HepG2 (cell line): Measurements from ENCODE around the gene TMEM62. TPM values are rescaled to one million over a fixed set of nuclear protein-coding genes. Genes with fewer than 3 reads are reported as not detected.

Source experiments
- AHR ChIP-seq: IDR thresholded peaks from 2 replicates; pipeline ENCODE4 v1.6.1; 2018; ENCODE audit warnings: missing genetic modification reagents, missing compliant biosample characterization
- CBFB ChIP-seq: sonication (generic); formaldehyde crosslinking; IDR thresholded peaks from 2 replicates; pipeline ENCODE4 v1.4.0; 2020; ENCODE audit warnings: missing genetic modification reagents
- HNRNPL ChIP-seq: fragments of 200-400 bp; formaldehyde crosslinking; IDR thresholded peaks from 2 replicates; pipeline ENCODE4 v1.6.1; 2017; ENCODE audit warnings: mild to moderate bottlenecking, low read depth, low read length
- KMT2B ChIP-seq: IDR thresholded peaks from 2 replicates; pipeline ENCODE4 v1.6.1; 2016; ENCODE audit warnings: missing genetic modification reagents, missing compliant biosample characterization
- MZF1 ChIP-seq: sonication (generic); formaldehyde crosslinking; IDR thresholded peaks from 2 replicates; pipeline ENCODE4 v1.8.1; 2023; ENCODE audit warnings: mild to moderate bottlenecking, missing genetic modification reagents, borderline replicate concordance
- NR3C1 ChIP-seq: sonication (generic); formaldehyde crosslinking; IDR thresholded peaks from 2 replicates; pipeline ENCODE4 v1.4.0; 2020; ENCODE audit warnings: missing genetic modification reagents
- PTBP1 ChIP-seq: fragments of 200-400 bp; formaldehyde crosslinking; IDR thresholded peaks from 2 replicates; pipeline ENCODE4 v1.6.1; 2018; ENCODE audit warnings: low read length, low read depth; ENCODE audit not compliant: poor library complexity, severe bottlenecking
- REXO4 ChIP-seq: sonication (generic); formaldehyde crosslinking; IDR thresholded peaks from 2 replicates; pipeline ENCODE4 v1.8.0; 2022; ENCODE audit warnings: missing genetic modification reagents, mild to moderate bottlenecking, borderline replicate concordance
- RFXANK ChIP-seq: IDR thresholded peaks from 2 replicates; pipeline ENCODE4 v1.6.1; 2016
- SIX1 ChIP-seq: sonication (generic); formaldehyde crosslinking; IDR thresholded peaks from 2 replicates; pipeline ENCODE4 v1.4.0; 2020; ENCODE audit warnings: missing genetic modification reagents, borderline replicate concordance
- SRSF4 ChIP-seq: fragments of 200-400 bp; formaldehyde crosslinking; IDR thresholded peaks from one replicate; pipeline ENCODE4 v1.6.1; 2018; ENCODE audit warnings: mild to moderate bottlenecking, low read depth, low read length, moderate library complexity; ENCODE audit not compliant: poor library complexity, severe bottlenecking
- SRSF9 ChIP-seq: fragments of 200-400 bp; formaldehyde crosslinking; IDR thresholded peaks from 2 replicates; pipeline ENCODE4 v1.6.1; 2018; ENCODE audit warnings: borderline replicate concordance, mild to moderate bottlenecking, low read depth, low read length; ENCODE audit not compliant: insufficient read depth, poor library complexity, severe bottlenecking
- ZNF543 ChIP-seq: sonication (generic); formaldehyde crosslinking; IDR thresholded peaks from 2 replicates; pipeline ENCODE4 v1.4.0; 2020; ENCODE audit warnings: mild to moderate bottlenecking, missing genetic modification reagents
- ZNF605 ChIP-seq: sonication (generic); formaldehyde crosslinking; IDR thresholded peaks from 2 replicates; pipeline ENCODE4 v1.8.0; 2022; ENCODE audit warnings: mild to moderate bottlenecking, missing genetic modification reagents
- ZNF670 ChIP-seq: sonication (generic); formaldehyde crosslinking; IDR thresholded peaks from 2 replicates; pipeline ENCODE4 v1.8.0; 2022; ENCODE audit warnings: mild to moderate bottlenecking, missing genetic modification reagents, borderline replicate concordance
- polyA plus RNA-seq, 8 experiments: library from polyadenylated mRNA; depleted of rRNA in 3 of 8; stranded (reverse) in 7 of 8; unstranded in 1 of 8; fragments of >200 nt; fragmentation: Illumina TruSeq in 4 of 8; extraction: Trizol in 4 of 8; gene quantifications; 2 replicates each; pipeline versions ENCODE4 v1.2.1 to v1.2.3, GENCODE V29; 2011 to 2016; ENCODE audit warnings: low read depth in 4 of 8, missing spikeins in 1 of 8, mixed read lengths in 1 of 8; ENCODE audit not compliant: insufficient read depth in 1 of 8
- total RNA-seq, 5 experiments: library from RNA; depleted of rRNA; stranded (reverse); fragments of >200 nt; fragmentation: Illumina TruSeq; extraction: Trizol; gene quantifications; 2 replicates each; pipeline ENCODE4 v1.2.3, GENCODE V29; 2016; ENCODE audit warnings: low read depth in 1 of 5
- TF ChIP-seq, protein P1 (sequence below): sonication (generic); formaldehyde crosslinking; IDR thresholded peaks from 2 replicates; pipeline ENCODE4 v1.4.0; 2020; ENCODE audit warnings: missing genetic modification reagents
- TF ChIP-seq, protein P2 (sequence below): sonication (generic); formaldehyde crosslinking; IDR thresholded peaks from 2 replicates; pipeline ENCODE4 v1.5.0; 2020; ENCODE audit warnings: missing genetic modification reagents
- TF ChIP-seq, protein P3 (sequence below): sonication (generic); formaldehyde crosslinking; IDR thresholded peaks from 2 replicates; pipeline ENCODE4 v1.5.0; 2020; ENCODE audit warnings: missing genetic modification reagents
- TF ChIP-seq, protein P4 (sequence below): sonication (generic); formaldehyde crosslinking; IDR thresholded peaks from 2 replicates; pipeline ENCODE4 v1.5.1; 2020; ENCODE audit warnings: mild to moderate bottlenecking, missing genetic modification reagents
- TF ChIP-seq, protein P5 (sequence below): sonication (generic); formaldehyde crosslinking; IDR thresholded peaks from 2 replicates; pipeline ENCODE4 v1.4.0; 2020; ENCODE audit warnings: missing genetic modification reagents, borderline replicate concordance

Gene TMEM62
- total and polyA plus RNA-seq, 2 of the 13 experiments (the other 11 are each of a cell fraction or from before 2014, with no cell fraction given), result 14.2 to 20.9 TPM

DNA sequence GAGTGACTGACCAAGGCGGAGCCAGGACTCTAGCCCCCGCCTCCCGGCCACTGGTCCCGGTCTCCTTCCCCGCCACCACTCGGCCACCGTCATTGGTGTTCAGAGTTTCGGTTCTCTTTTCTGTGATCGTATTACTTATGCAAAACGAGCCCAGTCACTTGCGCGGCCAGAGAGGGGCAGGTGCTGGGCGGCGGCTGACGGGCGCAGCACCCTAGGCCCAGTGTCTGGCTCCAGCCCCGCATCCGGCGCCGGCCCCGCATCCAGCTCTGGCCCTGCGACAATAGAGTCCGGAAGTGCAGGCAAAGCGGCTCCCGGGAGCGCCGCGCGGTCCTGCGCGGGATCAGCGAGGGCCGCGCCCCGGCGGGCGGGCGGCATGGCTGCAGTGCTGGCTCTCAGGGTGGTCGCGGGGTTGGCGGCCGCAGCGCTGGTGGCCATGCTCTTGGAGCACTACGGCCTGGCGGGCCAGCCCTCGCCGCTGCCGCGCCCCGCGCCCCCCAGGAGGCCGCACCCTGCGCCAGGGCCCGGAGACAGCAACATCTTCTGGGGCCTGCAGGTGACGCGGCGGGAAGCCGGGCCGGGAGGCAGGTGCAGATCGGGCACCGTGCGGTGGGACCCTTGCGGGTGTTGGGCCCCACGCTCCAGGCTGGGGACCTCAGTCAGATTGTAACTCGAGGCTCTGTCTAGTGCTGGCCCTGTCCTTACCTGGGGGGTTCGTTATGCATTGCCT is at the start of gene TMEM62 (continued):
- TF ChIP-seq MZF1 (CRISPR knock-in tag), result no peak
- peak; percentile 70; the same call in 1 of the 2 replicates for TF ChIP-seq ZNF605 (CRISPR knock-in tag)
- TF ChIP-seq PTBP1, result no peak
- TF ChIP-seq RFXANK, result no peak
- peak; percentile 75 for TF ChIP-seq KMT2B (CRISPR knock-in tag)
- no peak for TF ChIP-seq SRSF9
- TF ChIP-seq, protein P1, sequence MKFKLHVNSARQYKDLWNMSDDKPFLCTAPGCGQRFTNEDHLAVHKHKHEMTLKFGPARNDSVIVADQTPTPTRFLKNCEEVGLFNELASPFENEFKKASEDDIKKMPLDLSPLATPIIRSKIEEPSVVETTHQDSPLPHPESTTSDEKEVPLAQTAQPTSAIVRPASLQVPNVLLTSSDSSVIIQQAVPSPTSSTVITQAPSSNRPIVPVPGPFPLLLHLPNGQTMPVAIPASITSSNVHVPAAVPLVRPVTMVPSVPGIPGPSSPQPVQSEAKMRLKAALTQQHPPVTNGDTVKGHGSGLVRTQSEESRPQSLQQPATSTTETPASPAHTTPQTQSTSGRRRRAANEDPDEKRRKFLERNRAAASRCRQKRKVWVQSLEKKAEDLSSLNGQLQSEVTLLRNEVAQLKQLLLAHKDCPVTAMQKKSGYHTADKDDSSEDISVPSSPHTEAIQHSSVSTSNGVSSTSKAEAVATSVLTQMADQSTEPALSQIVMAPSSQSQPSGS (CRISPR knock-in tag), result 0 out of 2 replicates have a peak, but pooled peaks have one; percentile 48
- no peak for TF ChIP-seq NR3C1 (CRISPR knock-in tag)
- no peak for TF ChIP-seq SRSF4
- TF ChIP-seq CBFB (CRISPR knock-in tag), result 0 out of 2 replicates have a peak, but pooled peaks have one; percentile 33
- TF ChIP-seq HNRNPL, result no peak
- TF ChIP-seq, protein P2, sequence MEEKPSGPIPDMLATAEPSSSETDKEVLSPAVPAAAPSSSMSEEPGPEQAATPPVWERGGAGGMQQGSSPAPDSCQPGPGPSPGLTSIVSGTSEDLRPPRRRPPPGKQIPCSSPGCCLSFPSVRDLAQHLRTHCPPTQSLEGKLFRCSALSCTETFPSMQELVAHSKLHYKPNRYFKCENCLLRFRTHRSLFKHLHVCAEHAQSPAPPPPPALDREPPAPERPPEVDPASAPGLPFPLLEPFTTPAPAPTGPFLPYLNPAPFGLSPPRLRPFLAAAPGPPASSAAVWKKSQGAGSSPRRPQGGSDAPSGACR (CRISPR knock-in tag), result no peak
- TF ChIP-seq, protein P3, sequence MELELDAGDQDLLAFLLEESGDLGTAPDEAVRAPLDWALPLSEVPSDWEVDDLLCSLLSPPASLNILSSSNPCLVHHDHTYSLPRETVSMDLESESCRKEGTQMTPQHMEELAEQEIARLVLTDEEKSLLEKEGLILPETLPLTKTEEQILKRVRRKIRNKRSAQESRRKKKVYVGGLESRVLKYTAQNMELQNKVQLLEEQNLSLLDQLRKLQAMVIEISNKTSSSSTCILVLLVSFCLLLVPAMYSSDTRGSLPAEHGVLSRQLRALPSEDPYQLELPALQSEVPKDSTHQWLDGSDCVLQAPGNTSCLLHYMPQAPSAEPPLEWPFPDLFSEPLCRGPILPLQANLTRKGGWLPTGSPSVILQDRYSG (CRISPR knock-in tag), result peak; percentile 42
- peak; percentile 43; the same call in 1 of the 2 replicates for TF ChIP-seq SIX1 (CRISPR knock-in tag)
- TF ChIP-seq, protein P4, sequence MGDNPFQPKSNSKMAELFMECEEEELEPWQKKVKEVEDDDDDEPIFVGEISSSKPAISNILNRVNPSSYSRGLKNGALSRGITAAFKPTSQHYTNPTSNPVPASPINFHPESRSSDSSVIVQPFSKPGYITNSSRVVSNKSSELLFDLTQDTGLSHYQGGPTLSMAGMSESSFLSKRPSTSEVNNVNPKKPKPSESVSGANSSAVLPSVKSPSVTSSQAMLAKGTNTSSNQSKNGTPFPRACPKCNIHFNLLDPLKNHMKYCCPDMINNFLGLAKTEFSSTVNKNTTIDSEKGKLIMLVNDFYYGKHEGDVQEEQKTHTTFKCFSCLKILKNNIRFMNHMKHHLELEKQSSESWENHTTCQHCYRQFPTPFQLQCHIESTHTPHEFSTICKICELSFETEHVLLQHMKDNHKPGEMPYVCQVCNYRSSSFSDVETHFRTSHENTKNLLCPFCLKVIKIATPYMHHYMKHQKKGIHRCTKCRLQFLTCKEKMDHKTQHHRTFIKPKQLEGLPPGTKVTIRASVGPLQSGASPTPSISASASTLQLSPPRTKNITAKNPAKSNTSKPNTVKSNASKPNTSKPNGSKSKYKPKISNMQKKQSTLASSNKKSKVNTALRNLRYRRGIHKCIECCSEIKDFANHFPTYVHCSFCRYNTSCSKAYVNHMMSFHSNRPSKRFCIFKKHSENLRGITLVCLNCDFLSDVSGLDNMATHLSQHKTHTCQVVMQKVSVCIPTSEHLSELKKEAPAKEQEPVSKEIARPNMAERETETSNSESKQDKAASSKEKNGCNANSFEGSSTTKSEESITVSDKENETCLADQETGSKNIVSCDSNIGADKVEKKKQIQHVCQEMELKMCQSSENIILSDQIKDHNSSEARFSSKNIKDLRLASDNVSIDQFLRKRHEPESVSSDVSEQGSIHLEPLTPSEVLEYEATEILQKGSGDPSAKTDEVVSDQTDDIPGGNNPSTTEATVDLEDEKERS (CRISPR knock-in tag), result no peak
- TF ChIP-seq, protein P5, sequence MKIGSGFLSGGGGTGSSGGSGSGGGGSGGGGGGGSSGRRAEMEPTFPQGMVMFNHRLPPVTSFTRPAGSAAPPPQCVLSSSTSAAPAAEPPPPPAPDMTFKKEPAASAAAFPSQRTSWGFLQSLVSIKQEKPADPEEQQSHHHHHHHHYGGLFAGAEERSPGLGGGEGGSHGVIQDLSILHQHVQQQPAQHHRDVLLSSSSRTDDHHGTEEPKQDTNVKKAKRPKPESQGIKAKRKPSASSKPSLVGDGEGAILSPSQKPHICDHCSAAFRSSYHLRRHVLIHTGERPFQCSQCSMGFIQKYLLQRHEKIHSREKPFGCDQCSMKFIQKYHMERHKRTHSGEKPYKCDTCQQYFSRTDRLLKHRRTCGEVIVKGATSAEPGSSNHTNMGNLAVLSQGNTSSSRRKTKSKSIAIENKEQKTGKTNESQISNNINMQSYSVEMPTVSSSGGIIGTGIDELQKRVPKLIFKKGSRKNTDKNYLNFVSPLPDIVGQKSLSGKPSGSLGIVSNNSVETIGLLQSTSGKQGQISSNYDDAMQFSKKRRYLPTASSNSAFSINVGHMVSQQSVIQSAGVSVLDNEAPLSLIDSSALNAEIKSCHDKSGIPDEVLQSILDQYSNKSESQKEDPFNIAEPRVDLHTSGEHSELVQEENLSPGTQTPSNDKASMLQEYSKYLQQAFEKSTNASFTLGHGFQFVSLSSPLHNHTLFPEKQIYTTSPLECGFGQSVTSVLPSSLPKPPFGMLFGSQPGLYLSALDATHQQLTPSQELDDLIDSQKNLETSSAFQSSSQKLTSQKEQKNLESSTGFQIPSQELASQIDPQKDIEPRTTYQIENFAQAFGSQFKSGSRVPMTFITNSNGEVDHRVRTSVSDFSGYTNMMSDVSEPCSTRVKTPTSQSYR (CRISPR knock-in tag), result no peak
- 0 out of 2 replicates have a peak, but pooled peaks have one; percentile 16 for TF ChIP-seq ZNF543 (CRISPR knock-in tag)
- TF ChIP-seq ZNF670, result peak; percentile 81; the same call in 1 of the 2 replicates
- TF ChIP-seq AHR (CRISPR knock-in tag), result no peak
- TF ChIP-seq REXO4 (CRISPR knock-in tag), result no peak
